HepG2 (cell line): ENCODE data around the gene CFAP43. TPM values are rescaled to one million over a fixed set of nuclear protein-coding genes. Genes with fewer than 3 reads are reported as not detected.

Source experiments
- ATAC-seq: fragments of 200-7000 bp; cut with Tn5 transposase; 3 replicates; pipeline ENCODE4 v1.9.1; 2020; ENCODE audit warnings: mild to moderate bottlenecking, moderate library complexity
- BruUV-seq: library from RNA; stranded (reverse); fragments of 400-500 nt; replicated peaks from 2 replicates; lab custom pipeline; 2021; lab: Mats Ljungman, UMichigan
- CTCF ChIA-PET: fragments of 300-600 bp; formaldehyde crosslinking; extraction: SDS; loops from one replicate; lab custom pipeline; 2021; ENCODE audit warnings: low total read pairs, inconsistent platforms, low intra/inter-chr PET ratio; lab: Yijun Ruan, JAX
- POLR2A ChIA-PET: fragments of 350-600 bp; sonication (Branson Sonifier 250); formaldehyde crosslinking; loops from one replicate; lab custom pipeline; 2020; ENCODE audit warnings: antibody characterized with exemption, inconsistent platforms; lab: Yijun Ruan, JAX
- DNase-seq: peaks from one replicate; pipeline ENCODE4 v3.0.0-alpha.2; 2015; ENCODE audit warnings: low spot score
- FAIRE-seq: peaks from 3 replicates; lab custom pipeline; 2011; peaks lifted over from hg19 to GRCh38; lab: Jason Lieb, UNC
- H2AFZ ChIP-seq: one replicate; pipeline ENCODE4 v1.6.1; 2011; ENCODE audit warnings: low read length, inconsistent platforms
- H3K27ac ChIP-seq: fragments of 300-600 bp; 3 replicates; pipeline ENCODE4 v1.8.0; 2011; ENCODE audit warnings: mixed run types, mild to moderate bottlenecking, mixed read lengths, low read length, inconsistent platforms; ENCODE audit not compliant: insufficient read depth; ENCODE audit errors: extremely low read length
- H3K27me3 ChIP-seq, 2 experiments: fragments of 200-600 bp in 1 of 2; 2 replicates in 1 of 2; 3 replicates in 1 of 2; pipeline versions ENCODE4 v1.6.0 to v1.8.0; 2011; ENCODE audit warnings: low read length in 2 of 2, mild to moderate bottlenecking in 2 of 2, moderate library complexity in 2 of 2, inconsistent platforms in 1 of 2; ENCODE audit not compliant: insufficient read depth in 2 of 2, control insufficient read depth in 1 of 2
- H3K36me3 ChIP-seq, 2 experiments: fragments of 200-600 bp in 1 of 2; replicated peaks in 1 of 2; 2 replicates in 1 of 2; 3 replicates in 1 of 2; pipeline versions ENCODE4 v1.5.1 to v1.8.0; 2011; ENCODE audit warnings: low read length in 2 of 2, inconsistent platforms in 1 of 2; ENCODE audit not compliant: insufficient read depth in 2 of 2, control insufficient read depth in 1 of 2
- H3K4me1 ChIP-seq: 2 replicates; pipeline ENCODE4 v1.5.1; 2012; ENCODE audit warnings: low read length, inconsistent platforms; ENCODE audit not compliant: insufficient read depth
- H3K4me2 ChIP-seq: 2 replicates; pipeline ENCODE4 v1.6.0; 2011; ENCODE audit warnings: low read depth, low read length, inconsistent platforms
- H3K4me3 ChIP-seq, 3 experiments: fragments of 200-600 bp in 1 of 3; sonication (generic), shearing (Covaris generic) in 1 of 3; replicated peaks in 1 of 3; 2 replicates each; pipeline ENCODE4 v1.5.1; 2011 to 2016; ENCODE audit warnings: low read length in 3 of 3, inconsistent platforms in 2 of 3, low read depth in 2 of 3, mild to moderate bottlenecking in 2 of 3, control low read depth in 1 of 3, mixed read lengths in 1 of 3; ENCODE audit not compliant: insufficient read depth in 1 of 3
- H3K79me2 ChIP-seq: one replicate; pipeline ENCODE4 v1.6.1; 2011; ENCODE audit warnings: low read length, inconsistent platforms; ENCODE audit not compliant: insufficient read depth
- H3K9ac ChIP-seq: 2 replicates; pipeline ENCODE4 v1.6.0; 2011; ENCODE audit warnings: mild to moderate bottlenecking, low read depth, low read length, inconsistent platforms; ENCODE audit not compliant: insufficient read depth
- H3K9me3 ChIP-seq: 2 replicates; pipeline ENCODE4 v1.5.1; 2012; ENCODE audit warnings: mild to moderate bottlenecking, low read length
- H4K20me1 ChIP-seq: 2 replicates; pipeline ENCODE4 v1.6.0; 2011; ENCODE audit warnings: inconsistent platforms, mild to moderate bottlenecking, low read length, moderate library complexity; ENCODE audit not compliant: insufficient read depth
- GTF3A ChIP-seq: sonication (generic); formaldehyde crosslinking; conservative IDR thresholded peaks from 2 replicates; pipeline ENCODE4 v1.4.0; 2020; ENCODE audit warnings: mild to moderate bottlenecking, missing genetic modification reagents
- KDM5A ChIP-seq: fragments of 200-600 bp; sonication (generic); IDR thresholded peaks from 2 replicates; pipeline ENCODE4 v1.7.0; 2018; ENCODE audit warnings: antibody characterized with exemption, mild to moderate bottlenecking, low read length, borderline replicate concordance
- KDM5B ChIP-seq: sonication (generic); formaldehyde crosslinking; IDR thresholded peaks from 2 replicates; pipeline ENCODE4 v1.4.0; 2020; ENCODE audit warnings: missing genetic modification reagents, mild to moderate bottlenecking, borderline replicate concordance
- MLLT10 ChIP-seq: sonication (generic); formaldehyde crosslinking; IDR thresholded peaks from 2 replicates; pipeline ENCODE4 v1.4.0; 2020; ENCODE audit warnings: missing genetic modification reagents
- NFE2L2 ChIP-seq: fragments of 150-350 bp; IDR thresholded peaks from 2 replicates; pipeline ENCODE4 v1.6.1; 2014; ENCODE audit warnings: low read length
- NKX3-1 ChIP-seq: sonication (generic); formaldehyde crosslinking; IDR thresholded peaks from 2 replicates; pipeline ENCODE4 v1.5.0; 2020; ENCODE audit warnings: missing genetic modification reagents
- PHF8 ChIP-seq: sonication (generic); formaldehyde crosslinking; IDR thresholded peaks from 2 replicates; pipeline ENCODE4 v1.5.0; 2020; ENCODE audit warnings: missing genetic modification reagents
- POLR2G ChIP-seq: fragments of 200-400 bp; formaldehyde crosslinking; IDR thresholded peaks from 2 replicates; pipeline ENCODE4 v1.6.1; 2018; ENCODE audit warnings: mild to moderate bottlenecking, low read depth, low read length, moderate library complexity
- PRPF4 ChIP-seq: fragments of 200-400 bp; formaldehyde crosslinking; IDR thresholded peaks from 2 replicates; pipeline ENCODE4 v1.6.1; 2016; ENCODE audit warnings: low read length, low read depth; ENCODE audit not compliant: poor library complexity, severe bottlenecking
- RBFOX2 ChIP-seq: fragments of 200-400 bp; formaldehyde crosslinking; IDR thresholded peaks from 2 replicates; pipeline ENCODE4 v1.6.1; 2017; ENCODE audit warnings: low read depth, mild to moderate bottlenecking, low read length
- SMARCE1 ChIP-seq: fragments of 450-650 bp; IDR thresholded peaks from 2 replicates; pipeline ENCODE4 v1.6.1; 2017; ENCODE audit warnings: borderline replicate concordance
- TBL1XR1 ChIP-seq: fragments of 150-350 bp; IDR thresholded peaks from 2 replicates; pipeline ENCODE4 v1.6.1; 2014; ENCODE audit warnings: borderline replicate concordance, low read length; ENCODE audit not compliant: partially characterized antibody
- ZNF510 ChIP-seq: sonication (generic); formaldehyde crosslinking; IDR thresholded peaks from 2 replicates; pipeline ENCODE4 v1.4.0; 2020; ENCODE audit warnings: low read depth, mild to moderate bottlenecking, missing genetic modification reagents
- ZNF746 ChIP-seq: sonication (generic); formaldehyde crosslinking; IDR thresholded peaks from 2 replicates; pipeline ENCODE4 v1.8.0; 2022; ENCODE audit warnings: mild to moderate bottlenecking, missing genetic modification reagents
- ZNF761 ChIP-seq: sonication (generic); formaldehyde crosslinking; conservative IDR thresholded peaks from 2 replicates; pipeline ENCODE4 v1.4.0; 2020; ENCODE audit warnings: mild to moderate bottlenecking, missing genetic modification reagents
- ZSCAN31 ChIP-seq: sonication (generic); formaldehyde crosslinking; IDR thresholded peaks from 2 replicates; pipeline ENCODE4 v1.5.0; 2020; ENCODE audit warnings: low read depth, mild to moderate bottlenecking, missing genetic modification reagents
- WGBS: methylation state at CpG from one replicate; pipeline ENCODE4 v1.1.6; 2017; ENCODE audit warnings: low lambda C conversion rate; 5-methylcytosine and 5-hydroxymethylcytosine counted together
- in situ Hi-C: cut with HindIII; loops from 2 replicates; pipeline ENCODE4 v1.10.0; 2017; ENCODE audit warnings: low pct_unique_long_range_greater_than_20kb; ENCODE audit not compliant: extremely low pct_ligation_motif_present
- intact Hi-C: fragments of 100-400 bp; cut with micrococcal nuclease; formaldehyde crosslinking; loops from one replicate; pipeline ENCODE4 v1.10.0; 2022; ENCODE audit not compliant: unreplicated experiment
- polyA plus RNA-seq, 8 experiments: library from polyadenylated mRNA; depleted of rRNA in 3 of 8; stranded (reverse) in 7 of 8; unstranded in 1 of 8; fragments of >200 nt; fragmentation: Illumina TruSeq in 4 of 8; extraction: Trizol in 4 of 8; gene quantifications; 2 replicates each; pipeline versions ENCODE4 v1.2.1 to v1.2.3, GENCODE V29; 2011 to 2016; ENCODE audit warnings: low read depth in 4 of 8, missing spikeins in 1 of 8, mixed read lengths in 1 of 8; ENCODE audit not compliant: insufficient read depth in 1 of 8
- total RNA-seq, 5 experiments: library from RNA; depleted of rRNA; stranded (reverse); fragments of >200 nt; fragmentation: Illumina TruSeq; extraction: Trizol; gene quantifications; 2 replicates each; pipeline ENCODE4 v1.2.3, GENCODE V29; 2016; ENCODE audit warnings: low read depth in 1 of 5
- TF ChIP-seq, protein P1 (sequence below): sonication (generic); formaldehyde crosslinking; IDR thresholded peaks from 2 replicates; pipeline ENCODE4 v1.4.0; 2020; ENCODE audit warnings: mild to moderate bottlenecking, missing genetic modification reagents
- TF ChIP-seq, protein P2 (sequence below): sonication (generic); formaldehyde crosslinking; IDR thresholded peaks from 2 replicates; pipeline ENCODE4 v1.5.1; 2020; ENCODE audit warnings: missing genetic modification reagents, mild to moderate bottlenecking, borderline replicate concordance
- TF ChIP-seq, protein P3 (sequence below): sonication (generic); formaldehyde crosslinking; IDR thresholded peaks from 2 replicates; pipeline ENCODE4 v1.4.0; 2020; ENCODE audit warnings: missing genetic modification reagents

The CFAP43 gene
- total and polyA plus RNA-seq, 2 of the 13 experiments (the other 11 are each of a cell fraction or from before 2014, with no cell fraction given), result 0.24 to 0.38 TPM

DNA sequence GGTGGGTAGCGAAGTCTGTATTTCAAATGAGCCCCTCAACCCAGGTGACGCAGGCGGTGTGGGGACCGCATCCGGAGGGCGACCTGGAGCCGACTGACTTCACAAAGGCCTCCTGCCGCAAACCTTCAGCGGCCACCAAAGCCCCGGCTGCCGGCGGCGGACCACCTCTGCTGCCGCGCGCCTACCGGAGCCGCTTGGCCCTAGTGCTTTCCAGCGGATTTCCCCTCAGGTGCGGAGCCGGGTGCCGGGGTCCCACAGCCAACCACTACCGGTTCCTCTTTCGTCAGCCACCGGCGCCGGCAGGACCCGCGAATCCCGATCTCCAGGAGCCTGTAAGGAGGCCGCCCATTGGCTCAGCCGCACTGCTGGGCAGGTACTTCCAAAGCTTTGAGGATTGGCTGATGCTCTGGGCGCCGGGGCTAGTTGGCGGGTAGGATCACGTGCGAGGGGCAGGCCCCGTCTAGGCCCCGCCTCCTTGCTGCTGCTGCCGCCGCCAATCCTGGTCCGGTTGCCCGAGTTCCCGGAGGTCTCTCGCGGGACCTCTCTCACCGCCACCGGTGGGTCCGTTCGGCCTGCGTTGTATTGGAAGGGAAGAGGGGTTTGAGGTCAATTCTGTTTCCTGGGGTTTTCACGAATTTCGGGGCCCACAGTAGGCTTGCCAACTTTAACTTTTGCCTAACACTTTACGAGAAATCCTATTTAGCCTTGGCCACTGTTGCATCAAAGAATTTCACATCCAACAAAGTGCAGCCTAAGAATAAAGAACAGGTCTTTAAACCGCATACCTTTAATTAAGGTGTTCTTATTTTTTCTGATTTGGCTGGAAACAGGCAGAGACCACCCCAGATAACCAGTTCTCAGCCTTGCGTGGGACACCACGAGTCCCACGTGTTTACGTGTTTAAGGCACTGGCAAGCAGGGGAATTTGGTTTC, 36.8 kb upstream of the CFAP43 start, which contains the start of gene GSTO2:
Gene GSTO2, plus strand, starts transcription at position 472 of the 933 bp plus-strand sequence. CDS start 5,732 bp downstream, outside the sequence.
- intact Hi-C loops (no loop called here), in situ Hi-C loops (no loop called here)
- ChIA-PET POLR2A (no interaction called here), CTCF (no interaction called here)
- no peak within 1 kb of the TSS for H3K4me3 ChIP-seq
- H3K36me3 ChIP-seq, result peaks cover 13 to 53% of the 10 kb centered on the region in 2 experiments
- DNase-seq, result no peak
- no peak within 1 kb of the TSS for H3K27ac ChIP-seq
- no peaks in the 10 kb centered on the region for H3K79me2 ChIP-seq
- H4K20me1 ChIP-seq, result peaks cover 6% of the 10 kb centered on the region; the same call in 1 of the 2 replicates
- H3K4me2 ChIP-seq, result no peak within 1 kb of the TSS
- 98% methylated on average over 49 of the region's 59 CpGs for WGBS
- no peak; the same call in 1 of the 3 replicates for ATAC-seq
- no peaks in the 10 kb centered on the region for H3K9me3 ChIP-seq
- no TSS peak for BruUV-seq
- no peak within 1 kb of the TSS for H3K9ac ChIP-seq
- H3K27me3 ChIP-seq, result no peaks in the 10 kb centered on the region
- no peak for FAIRE-seq
- no peak within 1 kb of the TSS for H2AFZ ChIP-seq
- H3K4me1 ChIP-seq, result peaks cover 23% of the 10 kb centered on the region
- TF ChIP-seq POLR2G (peak; percentile 24; the same call in 1 of the 2 replicates), PHF8 (CRISPR knock-in tag) (no peak), KDM5A (no peak), ZNF761 (CRISPR knock-in tag) (no peak), TBL1XR1 (no peak), NFE2L2 (no peak), KDM5B (CRISPR knock-in tag) (no peak), NKX3-1 (CRISPR knock-in tag) (no peak), ZNF746 (CRISPR knock-in tag) (no peak), ZNF510 (CRISPR knock-in tag) (no peak), SMARCE1 (no peak), RBFOX2 (peak; percentile 80), ZSCAN31 (no peak), MLLT10 (CRISPR knock-in tag) (no peak), GTF3A (CRISPR knock-in tag) (no peak), PRPF4 (no peak)
- TF ChIP-seq, protein P1, sequence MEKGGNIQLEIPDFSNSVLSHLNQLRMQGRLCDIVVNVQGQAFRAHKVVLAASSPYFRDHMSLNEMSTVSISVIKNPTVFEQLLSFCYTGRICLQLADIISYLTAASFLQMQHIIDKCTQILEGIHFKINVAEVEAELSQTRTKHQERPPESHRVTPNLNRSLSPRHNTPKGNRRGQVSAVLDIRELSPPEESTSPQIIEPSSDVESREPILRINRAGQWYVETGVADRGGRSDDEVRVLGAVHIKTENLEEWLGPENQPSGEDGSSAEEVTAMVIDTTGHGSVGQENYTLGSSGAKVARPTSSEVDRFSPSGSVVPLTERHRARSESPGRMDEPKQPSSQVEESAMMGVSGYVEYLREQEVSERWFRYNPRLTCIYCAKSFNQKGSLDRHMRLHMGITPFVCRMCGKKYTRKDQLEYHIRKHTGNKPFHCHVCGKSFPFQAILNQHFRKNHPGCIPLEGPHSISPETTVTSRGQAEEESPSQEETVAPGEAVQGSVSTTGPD (CRISPR knock-in tag), result no peak
- TF ChIP-seq, protein P2, sequence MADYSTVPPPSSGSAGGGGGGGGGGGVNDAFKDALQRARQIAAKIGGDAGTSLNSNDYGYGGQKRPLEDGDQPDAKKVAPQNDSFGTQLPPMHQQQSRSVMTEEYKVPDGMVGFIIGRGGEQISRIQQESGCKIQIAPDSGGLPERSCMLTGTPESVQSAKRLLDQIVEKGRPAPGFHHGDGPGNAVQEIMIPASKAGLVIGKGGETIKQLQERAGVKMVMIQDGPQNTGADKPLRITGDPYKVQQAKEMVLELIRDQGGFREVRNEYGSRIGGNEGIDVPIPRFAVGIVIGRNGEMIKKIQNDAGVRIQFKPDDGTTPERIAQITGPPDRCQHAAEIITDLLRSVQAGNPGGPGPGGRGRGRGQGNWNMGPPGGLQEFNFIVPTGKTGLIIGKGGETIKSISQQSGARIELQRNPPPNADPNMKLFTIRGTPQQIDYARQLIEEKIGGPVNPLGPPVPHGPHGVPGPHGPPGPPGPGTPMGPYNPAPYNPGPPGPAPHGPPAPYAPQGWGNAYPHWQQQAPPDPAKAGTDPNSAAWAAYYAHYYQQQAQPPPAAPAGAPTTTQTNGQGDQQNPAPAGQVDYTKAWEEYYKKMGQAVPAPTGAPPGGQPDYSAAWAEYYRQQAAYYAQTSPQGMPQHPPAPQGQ, result no peak
- TF ChIP-seq, protein P3, sequence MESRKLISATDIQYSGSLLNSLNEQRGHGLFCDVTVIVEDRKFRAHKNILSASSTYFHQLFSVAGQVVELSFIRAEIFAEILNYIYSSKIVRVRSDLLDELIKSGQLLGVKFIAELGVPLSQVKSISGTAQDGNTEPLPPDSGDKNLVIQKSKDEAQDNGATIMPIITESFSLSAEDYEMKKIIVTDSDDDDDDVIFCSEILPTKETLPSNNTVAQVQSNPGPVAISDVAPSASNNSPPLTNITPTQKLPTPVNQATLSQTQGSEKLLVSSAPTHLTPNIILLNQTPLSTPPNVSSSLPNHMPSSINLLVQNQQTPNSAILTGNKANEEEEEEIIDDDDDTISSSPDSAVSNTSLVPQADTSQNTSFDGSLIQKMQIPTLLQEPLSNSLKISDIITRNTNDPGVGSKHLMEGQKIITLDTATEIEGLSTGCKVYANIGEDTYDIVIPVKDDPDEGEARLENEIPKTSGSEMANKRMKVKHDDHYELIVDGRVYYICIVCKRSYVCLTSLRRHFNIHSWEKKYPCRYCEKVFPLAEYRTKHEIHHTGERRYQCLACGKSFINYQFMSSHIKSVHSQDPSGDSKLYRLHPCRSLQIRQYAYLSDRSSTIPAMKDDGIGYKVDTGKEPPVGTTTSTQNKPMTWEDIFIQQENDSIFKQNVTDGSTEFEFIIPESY (CRISPR knock-in tag), result 0 out of 2 replicates have a peak, but pooled peaks have one; percentile 21
